PC-3 (cell line): ENCODE measurements around the gene STK16.

Experiments used
- EZH2 ChIP-seq: fragments of 300-600 bp; sonication (generic); IDR thresholded peaks from one replicate; pipeline ENCODE4 v1.6.1; 2017; ENCODE audit warnings: antibody characterized with exemption, mild to moderate bottlenecking, low read length; ENCODE audit not compliant: unreplicated experiment
- TF ChIP-seq, protein P1 (sequence below): fragments of 300-600 bp; sonication (generic); conservative IDR thresholded peaks from 2 replicates; pipeline ENCODE4 v1.5.1; 2017; ENCODE audit warnings: antibody characterized with exemption, low read depth, mild to moderate bottlenecking, low read length

DNA sequence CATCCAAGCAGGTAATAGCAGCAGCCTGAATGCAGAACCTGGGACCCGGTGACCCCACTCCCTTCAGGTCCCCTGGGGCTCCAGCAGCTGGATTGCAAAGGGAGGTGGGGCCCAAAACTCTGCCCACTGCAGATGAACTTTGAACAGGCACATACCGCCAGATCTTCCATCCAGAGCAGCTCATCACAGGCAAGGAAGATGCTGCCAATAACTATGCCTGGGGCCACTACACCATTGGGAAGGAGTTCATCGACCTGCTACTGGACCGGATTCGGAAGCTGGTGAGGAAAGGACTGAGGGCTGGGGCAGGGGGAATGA is 24.7 kb downstream of the STK16 start:
- TF ChIP-seq, protein P1, sequence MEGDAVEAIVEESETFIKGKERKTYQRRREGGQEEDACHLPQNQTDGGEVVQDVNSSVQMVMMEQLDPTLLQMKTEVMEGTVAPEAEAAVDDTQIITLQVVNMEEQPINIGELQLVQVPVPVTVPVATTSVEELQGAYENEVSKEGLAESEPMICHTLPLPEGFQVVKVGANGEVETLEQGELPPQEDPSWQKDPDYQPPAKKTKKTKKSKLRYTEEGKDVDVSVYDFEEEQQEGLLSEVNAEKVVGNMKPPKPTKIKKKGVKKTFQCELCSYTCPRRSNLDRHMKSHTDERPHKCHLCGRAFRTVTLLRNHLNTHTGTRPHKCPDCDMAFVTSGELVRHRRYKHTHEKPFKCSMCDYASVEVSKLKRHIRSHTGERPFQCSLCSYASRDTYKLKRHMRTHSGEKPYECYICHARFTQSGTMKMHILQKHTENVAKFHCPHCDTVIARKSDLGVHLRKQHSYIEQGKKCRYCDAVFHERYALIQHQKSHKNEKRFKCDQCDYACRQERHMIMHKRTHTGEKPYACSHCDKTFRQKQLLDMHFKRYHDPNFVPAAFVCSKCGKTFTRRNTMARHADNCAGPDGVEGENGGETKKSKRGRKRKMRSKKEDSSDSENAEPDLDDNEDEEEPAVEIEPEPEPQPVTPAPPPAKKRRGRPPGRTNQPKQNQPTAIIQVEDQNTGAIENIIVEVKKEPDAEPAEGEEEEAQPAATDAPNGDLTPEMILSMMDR, result no peak
- TF ChIP-seq EZH2, result no peak
